GM15510 (cell line): ENCODE results near the gene ACACA.

Source experiments
- POLR2A ChIP-seq: IDR thresholded peaks from 3 replicates; pipeline ENCODE4 v1.6.1; 2011; ENCODE audit warnings: borderline replicate concordance; ENCODE audit not compliant: insufficient read length; ENCODE audit errors: extremely low read depth

Gene ACACA

DNA sequence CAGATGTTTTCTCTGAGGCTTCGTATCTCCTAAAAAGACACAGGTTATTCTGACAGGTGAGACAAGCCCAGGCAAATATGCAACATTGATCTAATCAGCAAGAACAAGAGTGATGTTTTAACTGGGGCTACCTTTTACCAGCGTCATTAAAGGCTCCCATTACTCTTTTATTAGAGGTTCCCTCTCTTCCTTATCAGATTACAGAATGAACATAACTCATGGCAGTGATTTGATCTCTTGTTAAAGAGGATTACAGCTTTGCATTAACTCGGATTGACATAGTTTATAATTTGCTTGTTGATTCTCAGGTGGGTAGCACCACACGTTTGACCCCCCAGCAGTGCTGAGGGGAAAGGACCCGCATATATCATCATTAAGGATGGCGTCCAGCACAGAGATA, 367.4 kb downstream of the ACACA start:
- no peak for TF ChIP-seq POLR2A

DNA sequence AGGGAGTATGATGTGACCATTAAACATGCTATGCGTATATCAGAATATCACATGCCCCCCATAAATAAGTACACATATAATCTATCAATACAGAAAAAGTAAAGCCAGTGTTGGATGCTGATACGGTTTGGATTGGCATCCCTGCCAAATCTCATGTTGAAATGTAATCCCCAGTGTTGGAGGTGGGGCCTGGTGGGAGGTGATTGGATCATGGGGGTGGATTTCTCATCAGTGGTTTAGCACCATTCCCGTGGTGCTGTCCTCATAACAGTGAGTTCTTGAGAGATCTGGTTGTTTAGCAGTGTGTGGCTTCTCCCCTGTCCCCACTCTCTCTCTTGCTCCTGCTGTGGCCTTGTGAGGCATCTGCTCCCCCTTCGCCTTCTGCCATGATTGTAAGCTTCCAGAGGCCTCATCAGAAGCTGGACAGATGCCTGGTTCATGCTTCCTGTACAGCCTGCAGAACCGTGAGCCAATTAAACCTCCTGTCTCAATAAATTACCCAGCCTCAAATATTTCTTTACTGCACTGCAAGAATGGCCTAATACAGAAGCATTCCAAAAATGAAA, 369.0 kb downstream of the ACACA start:
- TF ChIP-seq POLR2A = no peak
